Suprapubic skin (tissue), 4 donors: ENCODE measurements around the gene STARD13. TPM values are rescaled to one million over a fixed set of nuclear protein-coding genes. Genes with fewer than 3 reads are reported as not detected.
A peak's percentile ranks its signal among the peaks of the same experiment; 100 is the strongest.

Experiments used
- DNase-seq, 2 donors: peaks; one replicate each; pipeline ENCODE4 v3.0.0-alpha.2; 2019; ENCODE audit warnings: low spot score in 2 of 2
- H3K27ac ChIP-seq: fragments of 200-600 bp; sonication (generic); one replicate; pipeline ENCODE4 v1.5.1; 2019
- H3K27me3 ChIP-seq: fragments of 200-600 bp; sonication (generic); one replicate; pipeline ENCODE4 v1.5.1; 2019
- H3K36me3 ChIP-seq: fragments of 200-600 bp; sonication (generic); one replicate; pipeline ENCODE4 v1.5.1; 2019
- H3K4me1 ChIP-seq: fragments of 200-600 bp; sonication (generic); one replicate; pipeline ENCODE4 v1.5.1; 2019
- H3K4me3 ChIP-seq: fragments of 200-600 bp; sonication (generic); one replicate; pipeline ENCODE4 v1.5.1; 2019; ENCODE audit warnings: mild to moderate bottlenecking
- H3K9me3 ChIP-seq: fragments of 200-600 bp; sonication (generic); one replicate; pipeline ENCODE4 v1.5.1; 2019
- CTCF ChIP-seq, 2 donors: fragments of 200-600 bp in 1 of 2; fragments of 450-650 bp in 1 of 2; sonication (generic) in 1 of 2; IDR thresholded peaks; one replicate each; pipeline ENCODE4 v1.5.1; 2016 to 2019; ENCODE audit warnings: antibody characterized with exemption in 2 of 2, mild to moderate bottlenecking in 1 of 2, moderate library complexity in 1 of 2
- EP300 ChIP-seq: sonication (generic); formaldehyde crosslinking; IDR thresholded peaks from one replicate; pipeline ENCODE4 v1.6.1; 2017; ENCODE audit warnings: antibody characterized with exemption
- POLR2A ChIP-seq, 2 donors: fragments of 450-650 bp; IDR thresholded peaks; one replicate each; pipeline ENCODE4 v1.6.1; 2017; ENCODE audit warnings: antibody characterized with exemption in 2 of 2, mild to moderate bottlenecking in 2 of 2, moderate library complexity in 2 of 2
- POLR2AphosphoS5 ChIP-seq, 3 donors: sonication (generic); formaldehyde crosslinking; IDR thresholded peaks; one replicate each; pipeline ENCODE4 v1.6.1; 2017; ENCODE audit warnings: antibody characterized with exemption in 3 of 3
- WGBS: methylation state at CpG from one replicate; pipeline ENCODE4 v1.1.5; 2018; 5-methylcytosine and 5-hydroxymethylcytosine counted together
- total RNA-seq, 4 donors: library from RNA; depleted of rRNA; stranded (reverse); fragments of >200 nt; gene quantifications; one replicate each; pipeline ENCODE4 v1.1.0, GENCODE V29; 2016

Gene STARD13
- total RNA-seq, 4 donors from 2014 or later = 7.9 to 31.4 (median 15.9) TPM

- H3K27me3 ChIP-seq = no peaks in the 10 kb centered on the region
- 42% methylated on average over 3 of the region's 3 CpGs for WGBS
Measured at GRCh38 chr13:33235564-33235963, 50.0 kb downstream of the STARD13 start.

GRCh38 chr13:33235078-33235477, 50.5 kb downstream of the STARD13 start:
- Histone ChIP-seq H3K27me3 (no peaks in the 10 kb centered on the region), H3K9me3 (no peaks in the 10 kb centered on the region), H3K4me3 (no peak overlapping the region), H3K27ac (peak overlapping the region; percentile 66), H3K4me1 (peaks cover 43% of the 10 kb centered on the region), H3K36me3 (no peaks in the 10 kb centered on the region)
- TF ChIP-seq POLR2AphosphoS5 (IDR thresholded peaks at IDR 0.05) (peak in 2 of 3 donors; percentile 60 to 75), EP300 (no peak), POLR2A (IDR thresholded peaks at IDR 0.05) (no peak)
- no peak for DNase-seq

More at GRCh38 chr13:33235564-33235963, 50.0 kb downstream of the STARD13 start:
- Histone ChIP-seq H3K36me3 (no peaks in the 10 kb centered on the region), H3K9me3 (no peaks in the 10 kb centered on the region), H3K4me1 (peaks cover 38% of the 10 kb centered on the region), H3K27ac (peak overlapping the region; percentile 66), H3K4me3 (no peak overlapping the region)
- no peak for TF ChIP-seq POLR2A (IDR thresholded peaks at IDR 0.05)
- TF ChIP-seq CTCF (IDR thresholded peaks at IDR 0.05) = no peak
- TF ChIP-seq EP300 = no peak
- TF ChIP-seq POLR2AphosphoS5 (IDR thresholded peaks at IDR 0.05) = no peak
- DNase-seq = no peak

GRCh38 chr13:33233547-33233946, 52.0 kb downstream of the STARD13 start:
- peaks cover 59% of the 10 kb centered on the region for H3K4me1 ChIP-seq
- no peaks in the 10 kb centered on the region for H3K9me3 ChIP-seq
- WGBS = 53% methylated on average over 4 of the region's 5 CpGs
- TF ChIP-seq POLR2A (IDR thresholded peaks at IDR 0.05) (no peak), CTCF (IDR thresholded peaks at IDR 0.05) (no peak), POLR2AphosphoS5 (IDR thresholded peaks at IDR 0.05) (no peak), EP300 (no peak)
- DNase-seq = no peak
- no peaks in the 10 kb centered on the region for H3K36me3 ChIP-seq
- no peak overlapping the region for H3K4me3 ChIP-seq
- H3K27ac ChIP-seq = no peak overlapping the region
- no peaks in the 10 kb centered on the region for H3K27me3 ChIP-seq

DNA sequence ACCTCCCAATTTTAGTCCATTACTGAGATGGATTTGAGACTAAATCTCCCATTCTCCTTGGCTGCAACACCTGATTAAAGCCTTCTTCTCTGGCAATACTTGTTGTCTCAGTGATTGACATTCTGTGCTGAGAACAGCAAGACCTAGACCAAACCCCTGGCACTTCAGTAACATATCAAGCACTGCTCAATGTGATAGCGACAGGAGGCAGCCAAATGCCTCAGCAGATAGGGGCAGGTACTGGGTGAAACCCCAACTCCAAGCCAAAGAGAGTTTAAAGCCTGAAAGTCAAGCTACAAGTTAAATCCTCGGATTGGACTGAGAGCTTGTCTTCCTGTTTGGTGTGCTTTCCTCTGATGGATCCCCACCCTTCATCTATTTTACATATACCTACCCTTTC, 52.7 kb downstream of the STARD13 start:
- TF ChIP-seq POLR2AphosphoS5 (IDR thresholded peaks at IDR 0.05) = no peak
- TF ChIP-seq EP300 = no peak
- no peak for TF ChIP-seq CTCF (IDR thresholded peaks at IDR 0.05)
- no peak for TF ChIP-seq POLR2A (IDR thresholded peaks at IDR 0.05)
- Histone ChIP-seq H3K27me3 (no peaks in the 10 kb centered on the region), H3K36me3 (no peaks in the 10 kb centered on the region), H3K27ac (no peak overlapping the region), H3K4me1 (peaks cover 65% of the 10 kb centered on the region), H3K4me3 (no peak overlapping the region), H3K9me3 (no peaks in the 10 kb centered on the region)
- WGBS = 73% methylated on average over 2 of the region's 2 CpGs
- no peak for DNase-seq

GRCh38 chr13:33231339-33231738, 54.2 kb downstream of the STARD13 start:
- H3K27me3 ChIP-seq = no peaks in the 10 kb centered on the region
- H3K27ac ChIP-seq = no peak overlapping the region
- no peak overlapping the region for H3K4me3 ChIP-seq
- H3K9me3 ChIP-seq = no peaks in the 10 kb centered on the region
- DNase-seq = no peak
- peaks cover 66% of the 10 kb centered on the region for H3K4me1 ChIP-seq
- 95% methylated on average over 4 of the region's 4 CpGs for WGBS
- TF ChIP-seq POLR2AphosphoS5 (IDR thresholded peaks at IDR 0.05) (no peak), POLR2A (IDR thresholded peaks at IDR 0.05) (no peak), EP300 (no peak), CTCF (IDR thresholded peaks at IDR 0.05) (no peak)
- H3K36me3 ChIP-seq = no peaks in the 10 kb centered on the region
